Measurements from ENCODE around the gene FAM50A. TPM values are rescaled to one million over a fixed set of nuclear protein-coding genes. Genes with fewer than 3 reads are reported as not detected.

The FAM50A gene
- total and polyA plus RNA-seq, 2 of the 4 experiments (the other 2 are of a cell fraction) = 46.4 to 119 TPM

DNA sequence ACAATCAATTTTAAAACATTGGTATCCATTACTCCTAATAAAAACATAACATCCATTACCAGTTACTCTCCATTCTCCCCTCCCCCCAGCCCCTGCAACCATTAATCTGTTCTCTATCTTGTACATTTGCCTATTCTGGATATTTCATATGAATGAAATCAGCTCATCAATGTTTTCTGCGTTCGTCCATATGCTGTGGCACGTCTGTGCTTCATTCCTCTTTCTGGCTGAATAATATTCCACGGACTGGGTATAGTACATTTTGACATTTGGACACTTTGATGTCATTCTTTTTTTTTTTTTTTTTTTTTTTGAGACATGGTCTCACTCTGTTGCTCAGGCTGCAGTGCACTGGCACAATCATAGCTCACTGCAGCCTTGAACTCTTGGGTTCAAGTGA, 40.1 kb upstream of the FAM50A start:
- H3K56ac ChIP-seq (ENCODE audit: extremely low read depth, insufficient read depth, low read length) = no peak overlapping the region
- H4K91ac ChIP-seq (ENCODE audit: insufficient read depth, low read depth, low read length) = no peak overlapping the region
- H3K4ac ChIP-seq (ENCODE audit: low read depth, low read length) = no peak overlapping the region
- H3K27ac ChIP-seq (ENCODE audit: insufficient read depth, low read length) = no peak overlapping the region
- intact Hi-C loops (cut with micrococcal nuclease) = no loop called here
- dilution Hi-C loops (cut with HindIII; ENCODE audit: low sequenced_read_pairs, unreplicated experiment) = no loop called here
- BruUV-seq (replicated peaks) = no TSS peak
- no peak overlapping the region for H3K4me3 ChIP-seq (ENCODE audit: insufficient read depth, low read depth, low read length)
- no peak overlapping the region for H4K8ac ChIP-seq (ENCODE audit: low read depth in 2 of 2, low read length in 2 of 2)
- CTCF ChIA-PET = no interaction called here
- no peak overlapping the region for H2BK120ac ChIP-seq (ENCODE audit: low read depth, low read length)
- DNase-seq (no peak), ATAC-seq (ENCODE audit: low read depth) (no peak)
- no peak overlapping the region for H3K9ac ChIP-seq (ENCODE audit: low read depth, low read length)
- H2BK5ac ChIP-seq (ENCODE audit: low read depth, low read length, poor library complexity, severe bottlenecking) = no peak overlapping the region
- no peak overlapping the region for H4K5ac ChIP-seq (ENCODE audit: low read depth, low read length)
- H3K79me1 ChIP-seq (ENCODE audit: low read depth in 1 of 2, low read length in 2 of 2) = peaks cover 11 to 27% of the 10 kb centered on the region in 2 experiments
- H4K20me1 ChIP-seq (ENCODE audit: insufficient read depth, low read length) = peaks cover 37% of the 10 kb centered on the region
- no peak overlapping the region for H2BK15ac ChIP-seq (ENCODE audit: low read depth, low read length)
- WGBS, 2 experiments (ENCODE audit: extremely low coverage in 2 of 2, insufficient read length in 1 of 2) = no CpG with 5 or more reads among the region's 4 CpGs
- H3K27me3 ChIP-seq (ENCODE audit: control insufficient read depth, insufficient read depth, low read length) = no peaks in the 10 kb centered on the region
- H3K4me1 ChIP-seq (ENCODE audit: control insufficient read depth, insufficient read depth, low read length) = peaks cover 5% of the 10 kb centered on the region
- no peaks in the 10 kb centered on the region for H3K9me3 ChIP-seq (ENCODE audit: control insufficient read depth, insufficient read depth, low read length)
- TF ChIP-seq POLR2A (IDR thresholded peaks at IDR 0.05; ENCODE audit: low read depth, low read length) (no peak), NFE2L2 (IDR thresholded peaks at IDR 0.05; ENCODE audit: low read depth, low read length) (no peak), CHD1 (IDR thresholded peaks at IDR 0.05; ENCODE audit: low read depth, low read length) (no peak), MXI1 (IDR thresholded peaks at IDR 0.05; ENCODE audit: borderline replicate concordance, low read depth, low read length) (no peak), CEBPB (IDR thresholded peaks at IDR 0.05; ENCODE audit: low read depth, low read length) (no peak)
- no peak overlapping the region for H2AFZ ChIP-seq (replicated peaks; ENCODE audit: low read length, poor library complexity)
- H3K4me2 ChIP-seq (ENCODE audit: low read depth, low read length) = no peak overlapping the region
- no peaks in the 10 kb centered on the region for H3K9me1 ChIP-seq (ENCODE audit: insufficient read depth, low read length)
- no peak overlapping the region for H3K18ac ChIP-seq (ENCODE audit: low read depth, low read length)
- no peak overlapping the region for H2AK9ac ChIP-seq (replicated peaks; ENCODE audit: low read depth, low read length, poor library complexity)
- no peak overlapping the region for H2BK20ac ChIP-seq (ENCODE audit: low read depth, low read length)
- H3K23ac ChIP-seq (ENCODE audit: low read depth, low read length) = no peak overlapping the region
- POLR2A ChIA-PET (ENCODE audit: unreplicated experiment) = no interaction called here
- no peak overlapping the region for H2AK5ac ChIP-seq (ENCODE audit: low read depth, low read length)
- in situ Hi-C loops (cut with MboI; ENCODE audit: low sequenced_read_pairs) = no loop called here
- H3K14ac ChIP-seq (replicated peaks; ENCODE audit: low read depth, low read length) = no peak overlapping the region
- peaks cover 21% of the 10 kb centered on the region for H3K36me3 ChIP-seq (ENCODE audit: control insufficient read depth, insufficient read depth, low read length)
